SKM-1 (cell line): ENCODE measurements around the gene CHMP1A.
"Not testable (repeated sequence)": the region's sequence is repeated elsewhere in the genome, so short reads cannot be mapped to it uniquely, and the experiment has no call there.

Experiments used
- DNase-seq: peaks from one replicate; lab custom pipeline; 2025; ENCODE audit not compliant: unreplicated experiment; lab: John Stamatoyannopoulos, UW

Gene CHMP1A

DNA sequence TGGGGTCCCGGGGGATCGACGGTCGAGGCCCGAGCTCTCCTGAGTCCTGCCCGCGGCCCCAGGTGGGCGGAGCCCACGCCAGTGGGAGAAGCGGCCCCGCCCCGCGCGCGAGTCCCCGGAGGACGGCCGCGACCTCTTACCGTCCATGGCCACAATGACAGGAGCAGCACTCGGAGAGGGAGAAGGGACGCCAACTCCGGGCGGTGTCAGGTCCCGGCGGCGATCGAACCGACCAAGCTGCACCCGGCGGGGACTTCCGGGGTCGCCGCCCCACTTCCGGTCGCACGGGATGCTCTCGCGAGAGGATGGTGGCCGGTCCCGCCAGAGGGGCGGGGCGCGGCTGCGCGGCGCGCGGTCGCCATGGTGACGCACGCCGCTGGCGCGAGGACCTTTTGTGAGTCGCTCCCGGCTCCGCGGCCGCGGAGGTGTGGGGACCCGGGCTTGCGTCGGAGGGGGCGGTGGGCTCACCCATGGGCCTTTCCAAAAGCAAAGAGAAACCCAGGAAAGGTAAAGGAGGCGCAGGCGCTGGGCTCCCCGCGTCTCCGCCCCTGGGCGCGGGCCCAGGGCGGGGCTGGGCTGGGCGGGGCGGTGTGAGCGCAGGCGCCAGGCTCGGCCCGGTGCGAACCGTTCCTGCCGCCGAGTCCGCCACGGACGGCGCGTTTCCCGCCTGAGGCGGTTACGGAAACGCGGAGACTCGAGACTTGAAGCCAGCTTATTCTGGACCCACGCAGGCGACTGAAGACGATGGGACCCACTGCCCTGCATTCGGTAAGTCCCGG is at the start of gene CHMP1A, which contains the start of gene SPATA33:
CHMP1A (minus strand) TSS at position 267 of the 779 bp plus-strand sequence; CDS start at position 147, 120 bp downstream.
SPATA33 (plus strand) TSS at position 395 of the 779 bp plus-strand sequence; CDS start at position 471, 76 bp downstream.
- peak; percentile 52 for DNase-seq

DNA sequence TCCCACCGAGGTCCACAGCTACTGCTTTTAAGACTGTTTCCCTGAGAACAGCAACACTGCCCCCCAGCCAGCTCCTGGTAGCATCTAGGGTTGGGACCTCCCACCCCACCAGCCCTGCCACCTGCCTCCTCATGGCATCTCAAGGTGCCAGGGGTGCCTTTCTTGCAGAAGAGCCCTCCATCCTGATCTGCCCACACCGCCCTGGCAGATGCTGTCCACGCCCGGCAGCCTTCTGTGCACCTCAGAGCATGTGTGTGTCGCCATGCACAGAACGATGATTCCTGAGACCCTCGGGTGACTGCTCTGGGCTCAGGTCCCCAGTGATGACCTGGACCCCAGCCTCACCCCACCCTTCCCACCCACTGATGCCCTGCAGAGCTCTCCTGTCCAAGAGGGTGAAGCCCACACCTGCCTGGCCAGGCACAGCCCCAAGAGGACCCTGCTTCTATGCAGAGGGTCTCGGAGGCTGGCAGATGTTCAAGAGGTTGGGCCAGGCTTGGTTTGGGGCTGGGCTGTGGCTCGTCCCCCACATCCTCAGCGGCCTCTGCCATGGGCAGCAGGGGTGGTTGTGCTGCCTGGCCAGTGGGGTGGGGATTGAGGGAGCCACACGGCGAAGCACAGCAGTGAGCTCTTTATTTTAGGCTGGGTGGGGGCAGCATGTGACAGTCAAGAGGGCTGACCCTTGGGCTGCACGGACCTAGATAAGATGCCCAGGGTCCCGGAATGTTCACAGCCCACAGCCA is 49.2 kb upstream of the CHMP1A start:
- no peak for DNase-seq

DNA sequence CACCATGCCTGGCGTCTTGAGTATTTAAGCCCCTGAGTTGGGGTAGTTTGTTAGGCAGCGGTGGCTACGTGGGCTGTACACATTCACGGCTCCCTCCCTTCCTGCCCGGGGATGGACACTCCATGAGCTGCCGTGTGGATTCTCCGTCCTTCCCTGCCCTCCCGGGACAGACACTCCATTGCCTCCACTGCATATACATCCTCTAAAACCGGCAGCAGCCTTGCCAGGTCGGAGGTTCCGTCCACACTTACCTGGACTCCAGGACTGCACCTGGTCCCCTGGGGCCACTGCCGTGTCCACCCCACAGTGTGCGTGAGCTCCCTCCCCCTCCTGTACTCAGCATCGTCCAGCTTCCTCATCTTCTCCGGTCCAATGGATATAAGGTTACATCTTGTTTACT is 47.5 kb upstream of the CHMP1A start:
- no peak for DNase-seq

- DNase-seq: no peak
Measured at GRCh38 chr16:89704281-89704680, 46.8 kb upstream of the CHMP1A start.

DNA sequence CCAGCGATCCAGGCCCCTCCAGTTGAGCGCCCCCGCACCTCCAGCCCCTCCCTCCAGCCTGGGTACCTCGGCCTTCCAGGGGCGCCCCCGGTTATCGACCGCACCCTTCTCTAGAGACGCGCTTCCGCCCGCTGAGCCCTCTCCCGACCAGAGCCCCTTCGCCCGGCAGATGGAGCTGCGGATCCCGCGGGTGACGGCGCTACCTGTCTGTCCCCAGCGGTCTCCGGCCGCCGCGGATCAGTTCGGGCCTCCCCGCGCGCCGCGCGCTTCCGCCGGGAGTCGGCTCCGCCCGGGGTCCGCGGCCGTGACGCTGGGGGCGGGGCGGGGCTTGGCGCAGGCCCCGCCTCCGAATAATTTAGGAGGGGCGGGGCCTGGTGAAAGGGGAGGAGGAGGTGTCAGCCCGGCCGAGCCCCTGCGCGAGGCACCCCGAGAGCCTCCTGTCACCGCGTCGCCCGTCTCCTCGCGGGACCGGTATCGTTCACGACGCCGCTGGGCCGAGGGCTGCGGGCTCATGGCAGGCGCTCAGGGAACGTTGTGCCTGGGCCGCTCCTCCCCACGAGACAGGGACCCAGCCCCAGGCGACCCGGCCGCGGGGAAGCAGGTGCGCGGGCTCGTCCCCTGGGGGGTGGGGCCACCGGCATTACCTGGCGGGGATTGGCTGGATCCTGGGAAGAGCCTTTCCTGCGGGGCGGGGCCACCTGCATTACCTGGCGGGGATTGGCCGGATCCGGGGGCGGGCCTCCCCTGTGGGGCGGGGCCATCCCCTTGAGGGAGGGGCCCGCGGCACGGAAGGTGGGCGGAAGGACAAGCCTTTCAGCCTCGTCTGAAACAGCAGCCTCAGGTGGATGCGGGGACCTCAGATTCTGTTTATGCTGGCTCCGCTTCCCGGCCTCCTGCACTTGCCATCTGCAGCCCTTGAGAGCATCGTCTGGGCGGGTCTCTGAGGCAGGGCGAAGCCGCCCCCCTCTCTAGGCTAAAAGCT is 44.2 kb upstream of the CHMP1A start, which contains the start of gene SPATA2L:
SPATA2L (minus strand) TSS at position 281 of the 982 bp plus-strand sequence. CDS start 473 bp downstream, outside the sequence.
- peak; percentile 85 for DNase-seq

DNA sequence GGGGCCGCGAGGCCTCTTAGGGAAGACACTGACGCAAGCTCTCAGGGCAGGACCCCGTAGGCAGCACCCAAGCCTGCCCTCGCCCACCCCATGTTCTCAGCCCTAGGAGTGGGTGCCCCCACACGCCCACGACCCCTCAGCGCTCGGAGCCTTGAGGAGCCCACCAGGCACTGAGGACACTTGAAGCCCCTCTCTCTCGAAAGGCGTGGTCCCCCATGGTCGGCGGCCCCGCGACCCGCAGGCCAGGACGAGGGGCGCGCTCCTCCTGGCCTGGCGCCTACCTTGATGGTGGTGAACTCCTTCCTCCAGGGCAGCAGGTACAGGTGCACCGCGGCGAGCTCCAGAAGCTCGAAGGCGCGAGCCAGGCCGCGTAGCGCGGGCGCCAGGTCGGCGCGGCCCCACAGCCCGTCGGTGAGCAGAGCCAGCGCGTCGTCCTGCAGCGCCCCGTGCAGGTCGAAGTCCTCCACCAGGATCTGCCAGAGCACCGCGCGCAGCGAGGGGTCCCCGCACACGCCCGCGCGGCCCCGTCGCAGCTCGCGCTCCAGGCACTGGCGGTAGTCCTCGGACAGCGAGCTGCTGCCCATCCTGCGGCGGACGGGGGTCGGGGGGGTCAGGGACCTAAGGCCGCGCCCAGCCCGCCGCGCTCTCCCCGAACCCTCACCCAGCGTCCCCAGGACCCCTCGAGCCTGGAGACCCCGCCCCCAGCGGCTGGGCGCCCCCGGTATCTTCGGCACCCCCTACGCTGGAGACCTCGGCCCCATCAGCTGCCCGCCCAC is 43.3 kb upstream of the CHMP1A start:
- DNase-seq: no peak

GRCh38 chr16:89700100-89700648 is 42.7 kb upstream of the CHMP1A start:
- peak; percentile 99 for DNase-seq

- DNase-seq: not testable (repeated sequence)
Measured at GRCh38 chr16:89699629-89700099, 42.2 kb upstream of the CHMP1A start.

DNA sequence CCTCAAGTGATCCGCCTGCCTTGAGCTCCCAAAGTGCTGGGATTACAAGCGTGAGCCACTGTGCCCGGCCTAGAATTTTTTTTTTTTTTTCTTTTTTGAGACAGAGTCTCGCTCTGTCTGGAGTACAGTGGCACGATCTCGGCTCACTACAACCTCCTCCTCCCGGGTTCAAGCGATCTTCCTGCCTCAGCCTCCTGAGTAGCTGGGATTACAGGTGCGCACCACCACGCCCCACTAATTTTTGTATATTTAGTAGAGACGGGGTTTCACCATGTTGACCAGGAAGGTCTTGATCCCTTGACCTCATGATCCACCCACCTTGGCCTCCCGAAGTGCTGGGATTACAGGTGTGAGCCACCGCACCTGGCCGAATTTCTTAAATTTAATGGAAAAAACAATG is 41.2 kb upstream of the CHMP1A start:
- not testable (repeated sequence) for DNase-seq

- no peak for DNase-seq
Measured at GRCh38 chr16:89697616-89698331, 40.3 kb upstream of the CHMP1A start.

DNA sequence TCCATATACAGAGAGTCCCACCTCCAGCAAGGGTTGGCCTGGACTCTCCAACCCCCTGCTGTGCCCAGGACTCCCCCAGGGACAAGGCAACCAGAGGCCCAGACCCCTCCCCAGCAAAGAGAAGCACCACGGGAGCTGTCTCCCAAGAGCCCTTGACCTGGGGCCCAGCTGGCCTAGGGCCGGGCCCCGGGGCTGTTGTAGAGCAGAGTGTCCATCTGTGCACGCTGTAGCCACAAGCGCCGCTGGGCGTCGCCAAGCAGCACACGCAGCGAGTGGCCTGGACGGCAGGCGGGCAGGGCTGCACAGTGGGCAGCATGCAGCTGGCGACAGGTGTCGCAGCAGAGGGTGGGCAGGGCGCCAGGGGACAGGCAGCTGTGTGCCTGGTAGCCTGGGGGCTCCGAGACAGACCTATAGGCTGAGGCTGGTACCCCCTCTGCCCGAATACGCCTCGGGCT is 39.7 kb upstream of the CHMP1A start:
- DNase-seq: no peak

DNA sequence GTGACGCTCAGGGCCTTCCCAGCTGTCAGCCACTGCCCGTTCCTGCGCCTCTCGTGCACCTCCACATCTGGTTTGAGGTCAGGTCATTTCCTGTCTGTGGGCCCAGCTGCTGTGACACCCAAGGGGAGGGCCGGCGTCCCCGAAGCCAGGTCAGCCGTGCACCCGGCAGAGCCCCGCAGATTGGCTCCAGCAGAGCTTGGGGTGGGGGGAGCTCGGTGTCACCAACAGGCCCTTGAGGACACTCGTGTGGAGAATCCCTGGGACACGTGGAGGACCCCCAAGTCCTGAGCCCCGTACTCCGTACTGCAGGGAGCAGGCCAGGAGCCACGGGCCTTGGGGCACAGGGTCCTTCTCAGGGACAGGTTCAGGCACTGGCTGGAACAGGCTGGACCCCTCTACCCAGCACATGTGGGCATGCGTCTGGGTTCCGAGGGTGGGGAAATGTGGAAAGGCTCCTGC is 39.2 kb upstream of the CHMP1A start:
- no peak for DNase-seq

- no peak for DNase-seq
Measured at GRCh38 chr16:89695875-89696669, 38.6 kb upstream of the CHMP1A start.

DNA sequence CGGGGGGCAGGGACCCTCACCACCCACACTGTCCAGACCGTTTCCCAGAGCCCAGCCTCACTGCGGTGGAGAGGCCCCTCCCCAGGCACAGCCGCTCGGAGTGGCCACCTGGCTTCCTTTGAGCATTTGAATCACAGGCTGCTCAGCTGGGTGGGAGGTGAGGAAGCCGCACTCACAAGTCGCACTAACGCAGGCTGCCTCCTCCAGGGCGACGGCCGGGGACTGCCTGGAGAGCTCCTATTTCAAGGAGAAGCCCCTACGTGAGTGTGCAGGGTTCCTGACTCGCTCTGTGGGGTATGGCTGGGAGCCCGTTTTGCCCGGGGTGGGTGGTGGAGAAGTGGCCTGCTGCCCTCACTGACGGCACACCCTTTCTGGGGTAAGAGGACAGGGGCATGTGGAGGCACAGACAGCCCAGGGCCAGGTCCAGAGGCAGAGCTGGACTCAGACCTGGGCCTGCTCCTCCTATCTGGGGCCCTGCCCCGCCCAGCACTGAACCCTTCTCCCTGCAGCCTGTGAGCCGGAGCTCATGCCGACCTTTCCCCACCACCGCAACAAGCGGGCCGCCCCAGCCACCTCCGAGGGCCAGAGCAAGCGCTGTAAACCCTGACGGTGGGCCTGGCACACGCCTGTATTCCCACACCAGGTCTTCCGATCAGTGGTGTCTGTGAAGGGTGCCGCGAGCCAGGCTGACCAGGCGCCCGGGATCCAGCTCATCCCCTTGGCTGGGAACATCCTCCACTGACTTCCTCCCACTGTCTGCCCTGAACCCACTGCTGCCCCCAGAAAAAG is 37.8 kb upstream of the CHMP1A start:
- no peak for DNase-seq

DNA sequence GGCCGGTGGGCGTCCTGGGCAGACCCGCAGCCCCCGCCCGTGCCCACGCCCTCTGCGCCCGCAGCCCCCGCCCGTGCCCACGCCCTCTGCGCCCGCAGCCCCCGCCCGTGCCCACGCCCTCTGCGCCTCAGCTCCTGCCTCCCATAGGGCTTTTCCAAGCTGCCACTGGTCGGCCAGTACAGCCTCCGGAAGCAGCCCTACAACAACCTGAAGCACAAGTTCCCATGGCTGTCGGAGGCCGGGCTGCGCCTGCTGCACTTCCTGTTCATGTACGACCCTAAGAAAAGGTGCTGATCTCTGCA is 37.2 kb upstream of the CHMP1A start:
- DNase-seq: not testable (repeated sequence)

DNA sequence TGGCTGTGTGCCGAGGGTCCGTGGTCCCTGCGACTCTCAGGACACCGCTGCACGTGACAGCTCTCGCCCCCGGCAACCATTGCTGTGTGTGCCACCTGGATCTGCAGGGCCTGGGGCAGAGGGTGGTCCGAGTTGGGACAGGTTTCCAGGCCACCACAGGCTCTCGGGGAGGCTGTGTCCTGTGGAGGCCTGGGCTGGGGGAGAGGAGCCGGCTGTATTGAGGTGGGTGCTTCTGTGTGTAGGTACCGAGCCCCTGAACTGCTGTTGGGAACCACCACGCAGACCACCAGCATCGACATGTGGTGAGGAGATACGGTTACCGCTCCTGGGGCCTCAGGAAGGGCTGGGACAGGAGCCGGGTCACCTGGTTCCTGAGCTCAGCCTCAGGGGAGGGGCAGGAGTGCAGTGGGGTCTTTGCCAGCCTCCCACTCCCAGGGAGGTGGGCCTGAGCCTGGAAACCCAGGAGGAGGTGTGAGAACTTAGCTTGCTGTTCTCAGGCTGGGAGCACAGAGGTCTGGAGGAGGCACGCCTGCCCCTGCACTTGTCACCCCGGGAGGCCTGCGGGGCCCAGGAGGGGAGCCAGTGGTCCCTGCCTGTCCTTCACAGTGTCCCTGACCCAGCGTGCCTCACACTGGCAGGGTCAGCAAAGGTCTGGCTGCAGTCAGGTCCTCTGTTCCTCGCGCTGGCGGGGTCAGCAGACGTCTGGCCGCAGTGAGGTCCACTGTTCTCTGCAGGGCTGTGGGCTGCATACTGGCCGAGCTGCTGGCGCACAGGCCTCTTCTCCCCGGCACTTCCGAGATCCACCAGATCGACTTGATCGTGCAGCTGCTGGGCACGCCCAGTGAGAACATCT is 36.6 kb upstream of the CHMP1A start:
- no peak for DNase-seq
